Measurements from ENCODE around the gene TTC36. TPM values are rescaled to one million over a fixed set of nuclear protein-coding genes. Genes with fewer than 3 reads are reported as not detected.

Gene TTC36
- total and polyA plus RNA-seq, 2 experiments from 2014 or later: 0.40 to 1.0 TPM

DNA sequence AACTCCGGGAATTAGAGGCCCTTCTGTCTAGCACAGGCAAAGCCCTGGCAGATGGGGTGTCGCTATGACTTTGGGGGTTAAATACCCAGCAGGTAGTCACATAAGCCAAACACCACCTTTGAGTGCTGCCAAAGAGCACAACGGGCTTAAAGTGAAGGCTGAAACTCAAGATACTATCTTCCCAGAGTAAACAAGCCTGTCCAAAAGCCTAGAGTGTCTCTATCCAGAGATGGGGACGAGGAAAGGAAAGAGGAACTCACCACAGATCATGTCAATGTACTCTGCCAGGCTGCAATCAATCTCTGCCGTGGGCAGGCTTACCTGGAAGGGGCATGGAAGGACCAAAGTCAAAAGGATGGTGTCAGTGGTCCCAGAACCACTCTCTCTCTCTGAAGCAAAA, 18.3 kb downstream of the TTC36 start:
- Histone ChIP-seq H3K4me3 (no peak overlapping the region), H4K20me1 (replicated peaks; ENCODE audit: insufficient read depth) (no peaks in the 10 kb centered on the region), H3K4me1 (ENCODE audit: insufficient read depth) (no peaks in the 10 kb centered on the region), H3K36me3 (ENCODE audit: insufficient read depth) (no peaks in the 10 kb centered on the region), H3K79me2 (replicated peaks; ENCODE audit: insufficient read depth) (no peaks in the 10 kb centered on the region), H3K4me2 (no peak overlapping the region), H3K27ac (ENCODE audit: low read depth) (no peak overlapping the region), H3F3A (replicated peaks; ENCODE audit: low read depth) (no peaks in the 10 kb centered on the region), H3K9me2 (ENCODE audit: insufficient read depth) (no peaks in the 10 kb centered on the region), H3K27me3 (ENCODE audit: insufficient read depth) (no peaks in the 10 kb centered on the region), H2AFZ (no peak overlapping the region)
- Mint-ChIP-seq H3K4me3 (no peak overlapping the region), H3K27ac (no peak overlapping the region), H3K27me3 (ENCODE audit: insufficient read depth, low read depth, poor library complexity) (peaks cover 2% of the 10 kb centered on the region), H3K4me1 (no peaks in the 10 kb centered on the region), H3K9me3 (no peaks in the 10 kb centered on the region), H3K36me3 (ENCODE audit: low read depth) (peaks cover 8% of the 10 kb centered on the region; the same call in 2 of the 3 replicates)
- no peak for TF ChIP-seq JUNB (IDR thresholded peaks at IDR 0.05; ENCODE audit: unreplicated experiment)
- TF ChIP-seq, protein P1, sequence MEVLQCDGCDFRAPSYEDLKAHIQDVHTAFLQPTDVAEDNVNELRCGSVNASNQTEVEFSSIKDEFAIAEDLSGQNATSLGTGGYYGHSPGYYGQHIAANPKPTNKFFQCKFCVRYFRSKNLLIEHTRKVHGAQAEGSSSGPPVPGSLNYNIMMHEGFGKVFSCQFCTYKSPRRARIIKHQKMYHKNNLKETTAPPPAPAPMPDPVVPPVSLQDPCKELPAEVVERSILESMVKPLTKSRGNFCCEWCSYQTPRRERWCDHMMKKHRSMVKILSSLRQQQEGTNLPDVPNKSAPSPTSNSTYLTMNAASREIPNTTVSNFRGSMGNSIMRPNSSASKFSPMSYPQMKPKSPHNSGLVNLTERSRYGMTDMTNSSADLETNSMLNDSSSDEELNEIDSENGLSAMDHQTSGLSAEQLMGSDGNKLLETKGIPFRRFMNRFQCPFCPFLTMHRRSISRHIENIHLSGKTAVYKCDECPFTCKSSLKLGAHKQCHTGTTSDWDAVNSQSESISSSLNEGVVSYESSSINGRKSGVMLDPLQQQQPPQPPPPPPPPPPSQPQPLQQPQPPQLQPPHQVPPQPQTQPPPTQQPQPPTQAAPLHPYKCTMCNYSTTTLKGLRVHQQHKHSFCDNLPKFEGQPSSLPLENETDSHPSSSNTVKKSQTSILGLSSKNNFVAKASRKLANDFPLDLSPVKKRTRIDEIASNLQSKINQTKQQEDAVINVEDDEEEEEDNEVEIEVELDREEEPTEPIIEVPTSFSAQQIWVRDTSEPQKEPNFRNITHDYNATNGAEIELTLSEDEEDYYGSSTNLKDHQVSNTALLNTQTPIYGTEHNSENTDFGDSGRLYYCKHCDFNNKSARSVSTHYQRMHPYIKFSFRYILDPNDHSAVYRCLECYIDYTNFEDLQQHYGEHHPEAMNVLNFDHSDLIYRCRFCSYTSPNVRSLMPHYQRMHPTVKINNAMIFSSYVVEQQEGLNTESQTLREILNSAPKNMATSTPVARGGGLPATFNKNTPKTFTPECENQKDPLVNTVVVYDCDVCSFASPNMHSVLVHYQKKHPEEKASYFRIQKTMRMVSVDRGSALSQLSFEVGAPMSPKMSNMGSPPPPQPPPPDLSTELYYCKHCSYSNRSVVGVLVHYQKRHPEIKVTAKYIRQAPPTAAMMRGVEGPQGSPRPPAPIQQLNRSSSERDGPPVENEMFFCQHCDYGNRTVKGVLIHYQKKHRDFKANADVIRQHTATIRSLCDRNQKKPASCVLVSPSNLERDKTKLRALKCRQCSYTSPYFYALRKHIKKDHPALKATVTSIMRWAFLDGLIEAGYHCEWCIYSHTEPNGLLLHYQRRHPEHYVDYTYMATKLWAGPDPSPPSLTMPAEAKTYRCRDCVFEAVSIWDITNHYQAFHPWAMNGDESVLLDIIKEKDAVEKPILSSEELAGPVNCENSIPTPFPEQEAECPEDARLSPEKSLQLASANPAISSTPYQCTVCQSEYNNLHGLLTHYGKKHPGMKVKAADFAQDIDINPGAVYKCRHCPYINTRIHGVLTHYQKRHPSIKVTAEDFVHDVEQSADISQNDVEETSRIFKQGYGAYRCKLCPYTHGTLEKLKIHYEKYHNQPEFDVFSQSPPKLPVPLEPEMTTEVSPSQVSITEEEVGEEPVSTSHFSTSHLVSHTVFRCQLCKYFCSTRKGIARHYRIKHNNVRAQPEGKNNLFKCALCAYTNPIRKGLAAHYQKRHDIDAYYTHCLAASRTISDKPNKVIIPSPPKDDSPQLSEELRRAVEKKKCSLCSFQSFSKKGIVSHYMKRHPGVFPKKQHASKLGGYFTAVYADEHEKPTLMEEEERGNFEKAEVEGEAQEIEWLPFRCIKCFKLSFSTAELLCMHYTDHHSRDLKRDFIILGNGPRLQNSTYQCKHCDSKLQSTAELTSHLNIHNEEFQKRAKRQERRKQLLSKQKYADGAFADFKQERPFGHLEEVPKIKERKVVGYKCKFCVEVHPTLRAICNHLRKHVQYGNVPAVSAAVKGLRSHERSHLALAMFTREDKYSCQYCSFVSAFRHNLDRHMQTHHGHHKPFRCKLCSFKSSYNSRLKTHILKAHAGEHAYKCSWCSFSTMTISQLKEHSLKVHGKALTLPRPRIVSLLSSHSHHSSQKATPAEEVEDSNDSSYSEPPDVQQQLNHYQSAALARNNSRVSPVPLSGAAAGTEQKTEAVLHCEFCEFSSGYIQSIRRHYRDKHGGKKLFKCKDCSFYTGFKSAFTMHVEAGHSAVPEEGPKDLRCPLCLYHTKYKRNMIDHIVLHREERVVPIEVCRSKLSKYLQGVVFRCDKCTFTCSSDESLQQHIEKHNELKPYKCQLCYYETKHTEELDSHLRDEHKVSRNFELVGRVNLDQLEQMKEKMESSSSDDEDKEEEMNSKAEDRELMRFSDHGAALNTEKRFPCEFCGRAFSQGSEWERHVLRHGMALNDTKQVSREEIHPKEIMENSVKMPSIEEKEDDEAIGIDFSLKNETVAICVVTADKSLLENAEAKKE (CRISPR knock-in tag; IDR thresholded peaks at IDR 0.05): no peak
- TF ChIP-seq EZH2phosphoT487 (IDR thresholded peaks at IDR 0.05; ENCODE audit: unreplicated experiment): no peak
- TF ChIP-seq, protein P2, sequence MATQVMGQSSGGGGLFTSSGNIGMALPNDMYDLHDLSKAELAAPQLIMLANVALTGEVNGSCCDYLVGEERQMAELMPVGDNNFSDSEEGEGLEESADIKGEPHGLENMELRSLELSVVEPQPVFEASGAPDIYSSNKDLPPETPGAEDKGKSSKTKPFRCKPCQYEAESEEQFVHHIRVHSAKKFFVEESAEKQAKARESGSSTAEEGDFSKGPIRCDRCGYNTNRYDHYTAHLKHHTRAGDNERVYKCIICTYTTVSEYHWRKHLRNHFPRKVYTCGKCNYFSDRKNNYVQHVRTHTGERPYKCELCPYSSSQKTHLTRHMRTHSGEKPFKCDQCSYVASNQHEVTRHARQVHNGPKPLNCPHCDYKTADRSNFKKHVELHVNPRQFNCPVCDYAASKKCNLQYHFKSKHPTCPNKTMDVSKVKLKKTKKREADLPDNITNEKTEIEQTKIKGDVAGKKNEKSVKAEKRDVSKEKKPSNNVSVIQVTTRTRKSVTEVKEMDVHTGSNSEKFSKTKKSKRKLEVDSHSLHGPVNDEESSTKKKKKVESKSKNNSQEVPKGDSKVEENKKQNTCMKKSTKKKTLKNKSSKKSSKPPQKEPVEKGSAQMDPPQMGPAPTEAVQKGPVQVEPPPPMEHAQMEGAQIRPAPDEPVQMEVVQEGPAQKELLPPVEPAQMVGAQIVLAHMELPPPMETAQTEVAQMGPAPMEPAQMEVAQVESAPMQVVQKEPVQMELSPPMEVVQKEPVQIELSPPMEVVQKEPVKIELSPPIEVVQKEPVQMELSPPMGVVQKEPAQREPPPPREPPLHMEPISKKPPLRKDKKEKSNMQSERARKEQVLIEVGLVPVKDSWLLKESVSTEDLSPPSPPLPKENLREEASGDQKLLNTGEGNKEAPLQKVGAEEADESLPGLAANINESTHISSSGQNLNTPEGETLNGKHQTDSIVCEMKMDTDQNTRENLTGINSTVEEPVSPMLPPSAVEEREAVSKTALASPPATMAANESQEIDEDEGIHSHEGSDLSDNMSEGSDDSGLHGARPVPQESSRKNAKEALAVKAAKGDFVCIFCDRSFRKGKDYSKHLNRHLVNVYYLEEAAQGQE (IDR thresholded peaks at IDR 0.05; ENCODE audit: unreplicated experiment): no peak
- TF ChIP-seq NANOG (IDR thresholded peaks at IDR 0.05; ENCODE audit: borderline replicate concordance): no peak
- TF ChIP-seq, protein P3, sequence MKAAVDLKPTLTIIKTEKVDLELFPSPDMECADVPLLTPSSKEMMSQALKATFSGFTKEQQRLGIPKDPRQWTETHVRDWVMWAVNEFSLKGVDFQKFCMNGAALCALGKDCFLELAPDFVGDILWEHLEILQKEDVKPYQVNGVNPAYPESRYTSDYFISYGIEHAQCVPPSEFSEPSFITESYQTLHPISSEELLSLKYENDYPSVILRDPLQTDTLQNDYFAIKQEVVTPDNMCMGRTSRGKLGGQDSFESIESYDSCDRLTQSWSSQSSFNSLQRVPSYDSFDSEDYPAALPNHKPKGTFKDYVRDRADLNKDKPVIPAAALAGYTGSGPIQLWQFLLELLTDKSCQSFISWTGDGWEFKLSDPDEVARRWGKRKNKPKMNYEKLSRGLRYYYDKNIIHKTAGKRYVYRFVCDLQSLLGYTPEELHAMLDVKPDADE (IDR thresholded peaks at IDR 0.05): no peak
- no peak for TF ChIP-seq ZNF114 (CRISPR knock-in tag; IDR thresholded peaks at IDR 0.05)
- no peak for TF ChIP-seq EZH2 (IDR thresholded peaks at IDR 0.05; ENCODE audit: low read depth, unreplicated experiment)
- TF ChIP-seq POLR2AphosphoS5 (IDR thresholded peaks at IDR 0.05; ENCODE audit: low read depth): no peak
- no peak for TF ChIP-seq ZNF331 (CRISPR knock-in tag; IDR thresholded peaks at IDR 0.05; ENCODE audit: low read depth)
- TF ChIP-seq, protein P4, sequence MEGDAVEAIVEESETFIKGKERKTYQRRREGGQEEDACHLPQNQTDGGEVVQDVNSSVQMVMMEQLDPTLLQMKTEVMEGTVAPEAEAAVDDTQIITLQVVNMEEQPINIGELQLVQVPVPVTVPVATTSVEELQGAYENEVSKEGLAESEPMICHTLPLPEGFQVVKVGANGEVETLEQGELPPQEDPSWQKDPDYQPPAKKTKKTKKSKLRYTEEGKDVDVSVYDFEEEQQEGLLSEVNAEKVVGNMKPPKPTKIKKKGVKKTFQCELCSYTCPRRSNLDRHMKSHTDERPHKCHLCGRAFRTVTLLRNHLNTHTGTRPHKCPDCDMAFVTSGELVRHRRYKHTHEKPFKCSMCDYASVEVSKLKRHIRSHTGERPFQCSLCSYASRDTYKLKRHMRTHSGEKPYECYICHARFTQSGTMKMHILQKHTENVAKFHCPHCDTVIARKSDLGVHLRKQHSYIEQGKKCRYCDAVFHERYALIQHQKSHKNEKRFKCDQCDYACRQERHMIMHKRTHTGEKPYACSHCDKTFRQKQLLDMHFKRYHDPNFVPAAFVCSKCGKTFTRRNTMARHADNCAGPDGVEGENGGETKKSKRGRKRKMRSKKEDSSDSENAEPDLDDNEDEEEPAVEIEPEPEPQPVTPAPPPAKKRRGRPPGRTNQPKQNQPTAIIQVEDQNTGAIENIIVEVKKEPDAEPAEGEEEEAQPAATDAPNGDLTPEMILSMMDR (conservative IDR thresholded peaks at IDR 0.05; ENCODE audit: low read depth in 2 of 2): no peak
- TF ChIP-seq CREB1 (CRISPR knock-in tag; IDR thresholded peaks at IDR 0.05; ENCODE audit: low read depth): no peak
- no peak for TF ChIP-seq STAT1 (IDR thresholded peaks at IDR 0.05; ENCODE audit: unreplicated experiment)
- no peak for DNase-seq (ENCODE audit: low spot score)
- ATAC-seq: no peak

Measured in GM23338 (cell line).